Mammary epithelial cell (primary cell): ENCODE measurements around the gene PDZD11.
"Not testable (repeated sequence)": the region's sequence is repeated elsewhere in the genome, so short reads cannot be mapped to it uniquely, and the experiment has no call there.

Experiments
- CTCF ChIP-seq, 2 donors: IDR thresholded peaks in 1 of 2; conservative IDR thresholded peaks in 1 of 2; 2 replicates each; pipeline ENCODE4 v1.5.1; 2011 to 2012; ENCODE audit warnings: inconsistent platforms in 2 of 2, low read length in 2 of 2, mild to moderate bottlenecking in 2 of 2, control low read depth in 1 of 2, low read depth in 1 of 2; ENCODE audit not compliant: insufficient read depth in 1 of 2; ENCODE audit errors: extremely low read depth in 1 of 2
- EZH2 ChIP-seq: IDR thresholded peaks from 2 replicates; pipeline ENCODE4 v1.6.1; 2012; ENCODE audit warnings: low read length, inconsistent platforms, borderline replicate concordance

GRCh38 chrX:70274029-70274428 lies 15.7 kb downstream of the PDZD11 start:
- not testable (repeated sequence) for TF ChIP-seq CTCF (conservative IDR thresholded peaks at IDR 0.05 in 1 of 2, IDR thresholded peaks at IDR 0.05 in 1 of 2; ENCODE audit: extremely low read depth in 1 of 2, insufficient read depth in 1 of 2, low read depth in 1 of 2, low read length in 2 of 2); EZH2
